Superior temporal gyrus (tissue), 1 donor: ENCODE measurements around the gene DYNC2LI1.

Experiments used
- DNase-seq: peaks from one replicate; pipeline ENCODE4 v3.0.0-alpha.2; 2016; ENCODE audit errors: extremely low spot score

DYNC2LI1 gene

GRCh38 chr2:43846140-43846793 is 72.4 kb downstream of the DYNC2LI1 start:
- DNase-seq = no peak

GRCh38 chr2:43848214-43848613 is 74.4 kb downstream of the DYNC2LI1 start:
- no peak for DNase-seq

GRCh38 chr2:43851011-43851980 is 77.5 kb downstream of the DYNC2LI1 start:
- peak; percentile 18 for DNase-seq

- no peak for DNase-seq
Measured at GRCh38 chr2:43852196-43852730, 78.4 kb downstream of the DYNC2LI1 start.

DNA sequence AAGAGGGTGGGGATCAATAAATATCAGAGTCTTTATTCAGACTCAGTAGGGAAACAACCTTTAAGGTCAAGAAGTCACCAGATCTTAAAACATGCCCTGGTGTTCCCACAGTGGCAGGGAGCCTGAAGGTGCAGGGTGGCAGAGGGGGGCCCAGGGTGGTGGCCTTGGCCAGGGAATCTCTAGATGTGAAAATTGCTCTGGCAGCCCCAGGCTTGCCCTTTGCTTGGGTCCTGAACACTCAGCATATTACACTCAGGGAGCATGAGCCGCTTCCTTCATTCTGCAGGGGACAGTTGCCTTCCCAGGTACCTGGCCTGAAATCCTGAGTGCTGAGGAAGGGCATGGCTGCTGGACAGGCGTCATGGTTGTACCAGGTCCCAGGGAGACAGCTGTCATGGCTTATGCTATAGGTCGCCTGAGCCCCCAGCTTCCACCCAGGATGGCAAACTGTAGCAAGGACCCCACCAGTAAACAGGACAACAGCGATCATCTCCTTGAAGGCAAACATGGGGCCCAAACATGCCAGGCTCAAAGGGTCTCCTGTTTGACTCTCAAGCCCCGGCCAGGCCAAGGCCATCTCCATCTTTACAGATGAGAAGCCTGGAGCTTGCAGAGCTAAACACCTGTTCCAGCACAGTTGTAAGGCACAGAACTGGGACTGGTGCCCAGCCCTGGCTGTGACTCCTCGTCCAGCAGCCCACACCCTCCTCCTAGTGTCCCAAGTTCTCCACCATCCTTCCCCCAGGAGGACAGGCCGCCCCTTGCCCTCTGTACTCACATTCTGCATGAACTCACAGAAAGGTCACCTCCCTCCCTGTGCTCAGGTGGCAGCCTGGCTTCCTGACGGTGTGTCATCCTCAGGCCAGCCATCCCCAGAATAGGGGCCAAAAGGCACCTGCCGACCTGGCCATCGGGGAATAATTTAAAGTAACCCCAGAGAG is 79.6 kb downstream of the DYNC2LI1 start:
- DNase-seq = no peak

- DNase-seq = no peak
Measured at GRCh38 chr2:43854671-43855070, 80.8 kb downstream of the DYNC2LI1 start.

DNA sequence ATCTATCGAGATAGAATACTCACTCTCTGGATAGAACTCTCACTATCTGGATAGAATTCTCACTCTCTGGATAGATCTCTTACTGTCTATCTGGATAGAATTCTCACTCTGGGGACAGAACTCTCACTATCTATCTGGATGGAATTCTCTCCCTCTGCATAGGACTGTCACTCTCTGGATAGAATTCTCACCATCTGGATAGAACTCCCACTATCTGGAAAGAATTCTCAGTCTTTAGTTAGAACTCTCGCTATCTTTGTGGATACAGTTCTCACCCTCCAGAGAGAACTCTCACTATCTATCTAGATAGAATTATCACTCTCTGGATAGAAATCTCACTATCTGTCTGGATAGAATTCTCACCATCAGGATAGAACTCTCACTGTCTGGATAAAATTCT is 81.5 kb downstream of the DYNC2LI1 start:
- DNase-seq = no peak
